SK-N-MC (cell line): ENCODE results near the gene FAM210B.

Experiments
- DNase-seq: peaks from one replicate; pipeline ENCODE4 v3.0.0-alpha.2; 2011; ENCODE audit warnings: low read depth, low spot score
- H3K27ac ChIP-seq: fragments of 200-600 bp; sonication (generic); 2 replicates; pipeline ENCODE4 v1.5.1; 2016; ENCODE audit warnings: mixed run types
- H3K36me3 ChIP-seq: fragments of 200-600 bp; sonication (generic); 2 replicates; pipeline ENCODE4 v1.6.1; 2017; ENCODE audit warnings: antibody characterized with exemption, low read length, mixed read lengths; ENCODE audit not compliant: insufficient read depth
- H3K4me3 ChIP-seq: fragments of 200-600 bp; sonication (generic); 2 replicates; pipeline ENCODE4 v1.5.1; 2016
- H3K9ac ChIP-seq: fragments of 200-600 bp; sonication (generic); 2 replicates; pipeline ENCODE4 v1.8.0; 2017; ENCODE audit warnings: mixed run types, mixed read lengths; ENCODE audit not compliant: insufficient read length
- H3K9me3 ChIP-seq: fragments of 200-600 bp; sonication (generic); 2 replicates; pipeline ENCODE4 v1.6.1; 2017; ENCODE audit warnings: low read depth, mild to moderate bottlenecking, antibody characterized with exemption, low read length, moderate library complexity, mixed read lengths
- EZH2 ChIP-seq: fragments of 200-600 bp; sonication (generic); IDR thresholded peaks from one replicate; pipeline ENCODE4 v1.6.1; 2017; ENCODE audit warnings: antibody characterized with exemption
- FOXP2 ChIP-seq: optimal IDR thresholded peaks from 2 replicates; pipeline ENCODE3; 2011; ENCODE audit warnings: mild to moderate bottlenecking, moderate library complexity; ENCODE audit not compliant: insufficient read depth; ENCODE audit errors: extremely low read length, control extremely low read depth
- POLR2AphosphoS5 ChIP-seq: IDR thresholded peaks from 2 replicates; pipeline ENCODE4 v1.6.1; 2012; ENCODE audit warnings: mild to moderate bottlenecking, low read depth, low read length, borderline replicate concordance

FAM210B gene

GRCh38 chr20:56417911-56418310 is 59.1 kb downstream of the FAM210B start:
- no peak for DNase-seq
- no peaks in the 10 kb centered on the region for H3K9me3 ChIP-seq
- no peak overlapping the region for H3K9ac ChIP-seq
- TF ChIP-seq EZH2: no peak
- no peak for TF ChIP-seq POLR2AphosphoS5
- no peak for TF ChIP-seq FOXP2
- no peak overlapping the region for H3K4me3 ChIP-seq
- H3K27ac ChIP-seq: no peak overlapping the region
- H3K36me3 ChIP-seq: no peaks in the 10 kb centered on the region; the same call in 1 of the 2 replicates
